ENCODE results near the gene SEMA6A. TPM values are rescaled to one million over a fixed set of nuclear protein-coding genes. Genes with fewer than 3 reads are reported as not detected.
A peak's percentile ranks its signal among the peaks of the same experiment; 100 is the strongest.

SEMA6A gene
- total RNA-seq, 2 experiments from 2014 or later, result not detected

- no peak for TF ChIP-seq CTCF (IDR thresholded peaks at IDR 0.05)
- H3K27ac Mint-ChIP-seq, result peak overlapping the region; percentile 35
- ChIA-PET POLR2A (no interaction called here), CTCF (no interaction called here)
- Histone ChIP-seq H3K27ac (ENCODE audit: low read depth in 1 of 2, low read length in 2 of 2) (no peak overlapping the region), H3K27me3 (ENCODE audit: control insufficient read depth in 1 of 2, insufficient read depth in 2 of 2, low read length in 2 of 2) (no peaks in the 10 kb centered on the region), H3K4me1 (ENCODE audit: insufficient read depth, low read length) (no peaks in the 10 kb centered on the region), H3K36me3 (ENCODE audit: insufficient read depth, low read length) (no peaks in the 10 kb centered on the region), H3K4me3 (ENCODE audit: low read length) (no peak overlapping the region), H3K9me3 (ENCODE audit: control insufficient read depth in 1 of 2, insufficient read depth in 1 of 2, low read length in 2 of 2) (no peaks in the 10 kb centered on the region)
- H3K36me3 Mint-ChIP-seq (ENCODE audit: low read depth), result peaks cover 60% of the 10 kb centered on the region
- no peak overlapping the region for H3K4me3 Mint-ChIP-seq
- intact Hi-C loops (cut with DNase I, micrococcal nuclease), result no loop called here
- ATAC-seq (ENCODE audit: poor library complexity) (no peak), DNase-seq (no peak)
- H3K27me3 Mint-ChIP-seq, result no peaks in the 10 kb centered on the region
- H3K9me3 Mint-ChIP-seq, result peaks cover 4% of the 10 kb centered on the region
- peaks cover 10% of the 10 kb centered on the region for H3K4me1 Mint-ChIP-seq (ENCODE audit: low read depth)
Observed at GRCh38 chr5:116466727-116467464, 107.7 kb downstream of the SEMA6A start.

- no peak for ATAC-seq (ENCODE audit: poor library complexity)
Observed at GRCh38 chr5:116465411-116465810, 109.2 kb downstream of the SEMA6A start.

GRCh38 chr5:116464144-116464708 is 110.4 kb downstream of the SEMA6A start:
- Histone ChIP-seq H3K4me3 (ENCODE audit: low read length) (no peak overlapping the region), H3K27ac (ENCODE audit: low read depth in 1 of 2, low read length in 2 of 2) (no peak overlapping the region), H3K27me3 (ENCODE audit: control insufficient read depth in 1 of 2, insufficient read depth in 2 of 2, low read length in 2 of 2) (no peaks in the 10 kb centered on the region), H3K36me3 (ENCODE audit: insufficient read depth, low read length) (no peaks in the 10 kb centered on the region), H3K4me1 (ENCODE audit: insufficient read depth, low read length) (no peaks in the 10 kb centered on the region), H3K9me3 (ENCODE audit: control insufficient read depth in 1 of 2, insufficient read depth in 1 of 2, low read length in 2 of 2) (no peaks in the 10 kb centered on the region)
- ATAC-seq (ENCODE audit: poor library complexity) (no peak), DNase-seq (no peak)
- CTCF ChIA-PET, result no interaction called here
- Mint-ChIP-seq H3K4me1 (ENCODE audit: low read depth) (peaks cover 10% of the 10 kb centered on the region), H3K9me3 (peaks cover 2% of the 10 kb centered on the region), H3K4me3 (no peak overlapping the region), H3K27ac (no peak overlapping the region), H3K27me3 (no peaks in the 10 kb centered on the region), H3K36me3 (ENCODE audit: low read depth) (peaks cover 40% of the 10 kb centered on the region)
- POLR2A ChIA-PET, result no interaction called here
- intact Hi-C loops (cut with DNase I, micrococcal nuclease), result no loop called here
- no peak for TF ChIP-seq CTCF (IDR thresholded peaks at IDR 0.05)

More at GRCh38 chr5:116465411-116465810, 109.2 kb downstream of the SEMA6A start:
- intact Hi-C loops (cut with DNase I, micrococcal nuclease), result no loop called here
- Histone ChIP-seq H3K9me3 (ENCODE audit: control insufficient read depth in 1 of 2, insufficient read depth in 1 of 2, low read length in 2 of 2) (no peaks in the 10 kb centered on the region), H3K27me3 (ENCODE audit: control insufficient read depth in 1 of 2, insufficient read depth in 2 of 2, low read length in 2 of 2) (no peaks in the 10 kb centered on the region), H3K36me3 (ENCODE audit: insufficient read depth, low read length) (no peaks in the 10 kb centered on the region), H3K27ac (ENCODE audit: low read depth in 1 of 2, low read length in 2 of 2) (no peak overlapping the region), H3K4me1 (ENCODE audit: insufficient read depth, low read length) (no peaks in the 10 kb centered on the region), H3K4me3 (ENCODE audit: low read length) (no peak overlapping the region)
- H3K27ac Mint-ChIP-seq, result no peak overlapping the region
- no peak overlapping the region for H3K4me3 Mint-ChIP-seq
- H3K36me3 Mint-ChIP-seq (ENCODE audit: low read depth), result peaks cover 47% of the 10 kb centered on the region
- no peak for DNase-seq
- H3K27me3 Mint-ChIP-seq, result no peaks in the 10 kb centered on the region
- H3K4me1 Mint-ChIP-seq (ENCODE audit: low read depth), result peaks cover 10% of the 10 kb centered on the region
- TF ChIP-seq CTCF (IDR thresholded peaks at IDR 0.05), result no peak
- ChIA-PET CTCF (no interaction called here), POLR2A (no interaction called here)
- H3K9me3 Mint-ChIP-seq, result peaks cover 2% of the 10 kb centered on the region
